ENCODE results near the gene CXCR6. TPM values are rescaled to one million over a fixed set of nuclear protein-coding genes. Genes with fewer than 3 reads are reported as not detected.

Gene CXCR6
- total and polyA plus RNA-seq, 2 of the 8 experiments (the other 6 are each of a cell fraction or from before 2014, with no cell fraction given) = not detected

- Histone ChIP-seq H4K20me1 (replicated peaks in 1 of 2; ENCODE audit: control insufficient read depth in 1 of 2, insufficient read depth in 2 of 2, low read length in 2 of 2) (peaks cover 2% of the 10 kb centered on the region in 2 experiments), H3K4me2 (ENCODE audit: insufficient read depth in 1 of 2, low read depth in 2 of 2, low read length in 2 of 2) (no peak overlapping the region), H3K9ac (replicated peaks in 1 of 4; ENCODE audit: extremely low read depth in 1 of 4, low read depth in 3 of 4, low read length in 3 of 4) (no peak overlapping the region), H3K23me2 (ENCODE audit: low read depth, low read length) (no peaks in the 10 kb centered on the region), H3K4me3 (ENCODE audit: extremely low read depth in 1 of 4, insufficient read depth in 2 of 4, low read depth in 3 of 4, low read length in 4 of 4) (no peak overlapping the region), H4K91ac (replicated peaks; ENCODE audit: insufficient read length, low read length) (no peak overlapping the region), H3K36me3 (ENCODE audit: control insufficient read depth in 2 of 4, insufficient read depth in 4 of 4, low read length in 3 of 4) (no peaks in the 10 kb centered on the region), H2BK15ac (ENCODE audit: low read length) (no peak overlapping the region), H3K27me3 (replicated peaks in 1 of 4; ENCODE audit: control insufficient read depth in 3 of 4, extremely low read depth in 1 of 4, insufficient read depth in 3 of 4, low read length in 3 of 4) (peaks cover 0 to 5% (median 0%) of the 10 kb centered on the region in 4 experiments; a peak in 3 of 7 replicates), H3K14ac (ENCODE audit: insufficient read length) (no peak overlapping the region), H2AFZ (ENCODE audit: low read length) (no peak overlapping the region), H3K56ac (replicated peaks; ENCODE audit: insufficient read length, low read depth, low read length) (no peak overlapping the region), H2BK120ac (replicated peaks; ENCODE audit: low read depth, low read length) (no peak overlapping the region), H3K23ac (ENCODE audit: insufficient read length) (no peak overlapping the region), H3K27ac (ENCODE audit: low read depth, low read length) (no peak overlapping the region), H2AK5ac (ENCODE audit: low read depth, low read length) (no peak overlapping the region), H3K4me1 (replicated peaks in 1 of 4; ENCODE audit: control insufficient read depth in 3 of 4, insufficient read depth in 4 of 4, low read length in 3 of 4) (no peaks in the 10 kb centered on the region; a peak in 1 of 7 replicates), H3K18ac (ENCODE audit: extremely low read depth, low read length) (no peak overlapping the region), H2BK12ac (ENCODE audit: low read depth, low read length) (no peak overlapping the region), H2BK5ac (ENCODE audit: low read depth, low read length) (no peak overlapping the region), H4K8ac (ENCODE audit: extremely low read depth, insufficient read depth, low read length) (no peak overlapping the region), H3K9me3 (ENCODE audit: insufficient read depth in 2 of 2, low read depth in 1 of 2, low read length in 1 of 2) (no peaks in the 10 kb centered on the region), H2BK20ac (ENCODE audit: low read length) (no peak overlapping the region), H3K79me2 (ENCODE audit: control insufficient read depth in 1 of 2, insufficient read depth in 2 of 2, low read length in 2 of 2) (no peaks in the 10 kb centered on the region), H3K79me1 (ENCODE audit: low read depth, low read length) (no peaks in the 10 kb centered on the region), H3K4ac (replicated peaks; ENCODE audit: insufficient read length, low read depth, low read length) (no peak overlapping the region), H4K5ac (ENCODE audit: insufficient read length, low read depth, low read length) (no peak overlapping the region)
- DNase-seq (ENCODE audit: low read depth in 1 of 2, low spot score in 2 of 2) (no peak), FAIRE-seq (no peak)
- ChIA-PET POLR2A (ENCODE audit: partially characterized antibody) (no interaction called here), CTCF (ENCODE audit: partially characterized antibody) (interaction anchor here (0.9 to 1.2 kb wide), 2 partner anchors 18 to 20 kb away, joined by 3 read pairs; no protein-coding TSS in a partner anchor)
- TF ChIP-seq RAD21 (IDR thresholded peaks at IDR 0.05 in 1 of 2, conservative IDR thresholded peaks at IDR 0.05 in 1 of 2; ENCODE audit: low read depth in 2 of 2, low read length in 2 of 2) (no peak), ASH2L (IDR thresholded peaks at IDR 0.05; ENCODE audit: low read length) (no peak), EP300 (IDR thresholded peaks at IDR 0.05; ENCODE audit: borderline replicate concordance in 1 of 2, low read depth in 2 of 2, low read length in 2 of 2) (no peak), CTCF (IDR thresholded peaks at IDR 0.05; ENCODE audit: control extremely low read depth in 1 of 3, insufficient read depth in 1 of 3, low read depth in 1 of 3, low read length in 3 of 3) (no peak)
- WGBS, 2 experiments (ENCODE audit: extremely low coverage in 1 of 2, insufficient coverage in 1 of 2, insufficient read length in 1 of 2, insufficient replicate concordance in 2 of 2, low coverage in 1 of 2, low lambda C conversion rate in 2 of 2, missing lambda C conversion rate in 1 of 2) = 88% methylated on average over 6 of the region's 6 CpGs; no CpG with 5 or more reads in 1 of the 2 experiments
Measured at GRCh38 chr3:45912435-45912834, 30.8 kb upstream of the CXCR6 start.
